HG02943 (cell line): ENCODE measurements around the gene LIN7C.
"Not testable (repeated sequence)": the region's sequence is repeated elsewhere in the genome, so short reads cannot be mapped to it uniquely, and the experiment has no call there.

Source experiments
- ATAC-seq: cut with Tn5 transposase; IDR thresholded peaks from one replicate; pipeline ENCODE4 v1.9.1; 2021; ENCODE audit warnings: mild to moderate bottlenecking, low read depth, moderate library complexity; ENCODE audit not compliant: unreplicated experiment

Gene LIN7C, protein sequence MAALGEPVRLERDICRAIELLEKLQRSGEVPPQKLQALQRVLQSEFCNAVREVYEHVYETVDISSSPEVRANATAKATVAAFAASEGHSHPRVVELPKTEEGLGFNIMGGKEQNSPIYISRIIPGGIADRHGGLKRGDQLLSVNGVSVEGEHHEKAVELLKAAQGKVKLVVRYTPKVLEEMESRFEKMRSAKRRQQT

GRCh38 chr11:27506200-27507182 is at the start of gene LIN7C:
Gene LIN7C (minus strand): TSS chr11:27506769. CDS start chr11:27506752, 17 bp downstream.
- ATAC-seq = peak; percentile 94

DNA sequence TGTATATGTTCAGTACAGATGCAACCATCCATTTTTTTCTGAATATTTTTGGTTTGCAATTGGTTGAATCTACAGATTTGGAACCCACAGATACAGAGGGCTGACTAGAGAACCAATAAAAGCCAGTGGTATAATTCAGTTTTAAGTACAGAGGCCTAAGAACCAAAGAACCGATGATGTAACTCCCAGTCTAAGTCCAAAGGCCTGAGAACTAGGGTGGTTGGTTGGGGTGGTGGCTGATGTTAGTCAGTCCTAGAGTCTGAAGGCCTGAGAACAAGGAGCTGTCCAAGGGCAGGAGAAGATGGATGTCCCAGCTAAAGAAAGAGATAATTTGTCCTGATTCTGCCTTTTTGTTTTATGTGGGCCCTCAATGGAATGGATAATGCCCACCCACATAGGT is 48.7 kb upstream of the LIN7C start:
- no peak for ATAC-seq

DNA sequence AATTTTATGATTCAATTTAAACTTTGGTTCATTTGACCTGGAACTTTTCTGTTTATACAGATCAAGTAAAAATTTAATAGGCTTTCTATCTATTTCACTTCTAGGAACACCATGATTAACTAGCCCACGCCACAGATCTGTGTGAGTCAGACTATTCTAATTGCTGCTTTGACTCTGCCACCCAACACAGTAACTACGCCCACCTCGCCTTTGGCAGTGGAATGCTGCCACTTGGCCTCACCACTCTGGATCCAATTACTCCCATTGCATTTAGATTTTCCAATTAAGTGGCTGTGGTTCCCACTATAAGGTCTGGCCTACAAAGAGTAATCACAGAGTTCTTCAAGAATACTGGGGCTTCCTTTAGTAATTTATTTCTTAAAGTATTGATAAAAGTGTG is 46.6 kb upstream of the LIN7C start:
- no peak for ATAC-seq

GRCh38 chr11:27552341-27552740 is 45.8 kb upstream of the LIN7C start:
- no peak for ATAC-seq

DNA sequence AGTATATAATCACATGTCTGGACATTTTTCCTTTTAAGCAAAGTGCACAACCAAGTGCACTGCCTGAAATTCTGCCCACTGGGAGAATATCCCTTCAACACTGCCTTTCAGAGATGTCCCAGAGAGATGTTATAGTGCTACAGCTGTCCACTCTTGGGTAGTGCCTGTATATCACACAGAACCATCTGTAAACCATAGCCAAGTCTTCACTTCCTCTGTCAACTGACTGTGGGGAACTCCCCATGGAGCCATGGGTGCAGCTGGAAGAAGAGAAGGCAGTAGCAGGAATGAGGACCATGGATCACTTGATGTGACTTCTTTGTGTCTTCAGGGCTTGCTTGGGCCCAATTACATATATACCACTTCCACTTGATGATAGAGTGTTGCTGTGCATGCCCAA is 44.6 kb upstream of the LIN7C start:
- ATAC-seq = no peak

DNA sequence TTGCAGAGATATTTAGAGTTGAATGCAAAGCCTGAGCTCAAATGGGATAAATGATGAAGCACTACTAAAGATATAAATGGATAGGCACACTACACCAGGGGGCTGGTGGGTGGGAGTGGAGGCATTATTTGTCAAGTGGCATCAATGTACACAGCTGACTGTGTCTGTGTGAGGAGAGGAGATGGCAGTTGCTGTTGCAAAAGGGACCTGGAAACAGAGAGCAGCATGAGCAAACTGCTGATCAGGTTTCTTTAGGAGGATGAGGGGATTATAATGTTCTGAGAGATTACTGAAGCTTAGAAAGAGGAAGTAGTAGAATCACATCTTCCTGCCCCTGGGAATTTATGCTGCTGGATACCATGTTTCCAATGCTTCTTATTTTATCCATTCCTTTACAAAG is 39.4 kb upstream of the LIN7C start:
- no peak for ATAC-seq

DNA sequence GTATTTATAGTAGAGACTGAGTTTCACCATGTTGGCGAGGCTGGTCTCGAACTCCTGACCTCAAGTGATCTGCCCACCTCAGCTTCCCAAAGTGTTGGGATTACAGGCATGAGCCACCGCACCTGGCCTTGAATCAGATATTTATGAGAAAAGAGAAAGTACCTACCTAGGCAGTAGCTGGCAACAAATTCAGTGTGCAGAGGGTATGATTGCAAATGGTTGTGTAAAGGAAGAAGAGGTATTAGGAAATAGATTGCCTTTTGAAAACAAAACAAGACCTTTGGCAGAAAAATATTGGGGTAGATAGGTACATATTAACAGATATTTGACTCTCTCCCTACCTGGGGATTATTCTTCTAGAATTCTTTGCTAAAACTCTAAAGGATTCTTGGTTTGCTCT is 38.5 kb upstream of the LIN7C start:
- ATAC-seq = no peak

GRCh38 chr11:27541790-27542189 is 35.2 kb upstream of the LIN7C start:
- no peak for ATAC-seq

- no peak for ATAC-seq
Measured at GRCh38 chr11:27540051-27540450, 33.5 kb upstream of the LIN7C start.

GRCh38 chr11:27535103-27535502 is 28.5 kb upstream of the LIN7C start:
- no peak for ATAC-seq

DNA sequence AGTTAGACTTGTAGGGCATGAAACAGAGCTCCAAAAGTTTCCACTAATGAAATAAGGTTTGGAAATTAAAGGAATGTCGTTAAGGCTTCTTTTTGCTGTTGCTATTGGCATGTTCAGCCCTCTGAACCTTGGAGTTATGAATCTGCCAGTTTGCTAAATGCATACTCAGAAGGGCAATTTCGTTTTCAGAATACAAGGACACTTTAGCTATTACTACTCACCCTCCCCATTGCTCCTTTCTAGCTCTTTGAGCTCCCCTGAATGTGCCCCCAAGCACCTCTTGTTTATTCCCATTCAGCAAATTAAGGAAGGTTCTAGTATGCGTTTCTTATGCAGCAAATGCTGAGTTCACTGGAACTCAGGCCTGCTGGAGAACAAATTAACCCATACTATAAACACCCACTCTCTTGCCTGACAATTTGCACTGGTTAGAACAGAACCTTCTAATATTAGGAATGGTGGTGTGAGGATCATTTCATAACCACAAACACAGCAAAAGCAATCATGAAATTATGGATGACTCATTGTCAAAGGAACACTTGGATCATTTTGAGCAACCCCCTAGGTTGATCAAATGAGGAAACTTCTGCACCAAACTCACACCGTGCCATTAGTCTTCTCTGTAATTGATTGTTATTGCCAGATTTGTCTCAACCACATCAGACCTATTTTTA is 26.2 kb upstream of the LIN7C start:
- ATAC-seq = no peak

DNA sequence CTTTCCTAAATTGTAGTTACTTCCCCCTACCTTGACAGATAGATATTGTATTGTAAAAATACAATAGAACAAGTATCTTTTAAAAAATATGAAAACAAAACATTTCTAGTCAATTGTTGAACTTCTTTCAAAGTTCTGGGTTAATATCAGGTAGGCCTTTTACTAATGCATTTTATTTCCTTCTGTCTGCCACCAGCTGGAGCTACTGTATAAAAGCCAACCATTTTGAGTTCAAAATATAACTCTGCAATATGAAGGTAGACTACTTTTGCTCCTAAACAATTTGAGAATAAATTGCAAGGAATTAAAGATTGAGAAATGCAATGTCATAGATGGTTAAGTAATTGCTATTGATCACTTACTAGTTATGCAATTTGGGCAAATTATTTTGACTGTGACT is 22.1 kb upstream of the LIN7C start:
- ATAC-seq = no peak

DNA sequence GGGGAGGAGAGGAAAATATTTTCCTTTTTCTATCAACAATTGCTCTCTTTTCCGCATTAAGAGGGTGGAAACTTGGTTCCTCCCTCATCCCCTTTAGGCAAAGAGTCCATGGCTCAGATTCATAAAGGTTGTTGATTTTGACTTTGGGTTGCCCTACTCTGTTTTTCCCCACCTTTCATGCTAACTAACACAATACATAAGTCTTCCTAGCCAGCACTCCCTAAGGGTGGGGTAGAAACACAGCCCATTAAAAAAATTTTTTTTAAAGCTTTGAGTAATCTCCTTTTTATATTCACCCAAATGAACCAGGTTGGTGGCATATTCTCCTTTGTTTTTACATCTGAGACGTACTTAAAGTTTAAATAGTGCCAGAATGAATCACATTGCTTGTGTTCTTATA is 20.0 kb upstream of the LIN7C start:
- no peak for ATAC-seq

DNA sequence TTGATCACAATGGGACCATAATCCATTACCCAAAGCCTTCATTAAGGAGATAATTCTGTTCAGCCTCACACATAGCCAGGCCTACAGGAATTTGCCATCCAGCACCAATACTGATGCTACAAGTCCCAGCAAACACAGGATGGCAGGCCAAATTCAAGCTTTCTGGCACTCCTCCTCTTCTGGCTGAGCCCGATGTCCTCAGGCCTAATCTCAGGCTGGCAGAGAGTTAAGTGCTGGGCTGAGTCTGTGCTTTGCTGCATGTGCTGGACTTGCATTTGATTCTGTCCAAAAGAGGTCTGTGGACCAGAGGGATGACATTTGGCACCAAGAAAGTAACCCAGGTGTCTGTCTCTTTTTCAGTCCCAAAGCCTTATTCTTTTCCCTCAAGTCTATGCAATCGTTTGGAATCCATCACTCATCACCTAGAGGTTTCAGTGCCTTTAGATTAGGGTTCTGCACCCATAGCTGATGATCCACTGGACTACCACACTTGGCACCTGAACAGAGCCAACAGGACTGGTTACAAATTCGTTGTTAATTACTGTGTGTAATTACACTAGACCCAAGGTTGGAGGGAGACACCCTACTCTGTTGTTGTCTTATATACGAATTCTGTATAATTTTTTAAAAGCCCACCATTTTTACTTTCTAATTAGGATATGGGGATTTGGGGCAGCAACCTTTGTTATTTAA is 19.4 kb upstream of the LIN7C start:
- ATAC-seq = no peak

DNA sequence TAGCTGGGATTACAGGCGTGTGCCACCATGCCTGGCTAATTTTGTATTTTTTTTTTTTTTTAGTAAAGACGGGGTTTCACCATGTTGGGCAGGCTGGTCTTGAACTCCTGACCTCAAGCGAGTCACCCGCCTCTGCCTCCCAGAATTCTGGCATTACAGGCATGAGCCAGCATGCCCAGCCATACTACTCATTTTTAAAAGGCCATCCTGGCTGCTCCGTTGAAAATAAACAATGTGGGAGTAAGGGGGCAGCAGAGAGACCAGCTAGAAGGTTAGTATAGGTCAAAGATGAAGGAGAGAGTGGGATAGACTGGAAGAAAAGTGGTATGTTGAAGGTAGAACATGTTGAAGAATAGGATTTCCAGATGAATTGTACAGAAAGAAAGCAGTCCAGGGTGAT is 17.6 kb upstream of the LIN7C start:
- no peak for ATAC-seq

- ATAC-seq = no peak
Measured at GRCh38 chr11:27520226-27520625, 13.7 kb upstream of the LIN7C start.

GRCh38 chr11:27518518-27518917 is 11.9 kb upstream of the LIN7C start:
- no peak for ATAC-seq

DNA sequence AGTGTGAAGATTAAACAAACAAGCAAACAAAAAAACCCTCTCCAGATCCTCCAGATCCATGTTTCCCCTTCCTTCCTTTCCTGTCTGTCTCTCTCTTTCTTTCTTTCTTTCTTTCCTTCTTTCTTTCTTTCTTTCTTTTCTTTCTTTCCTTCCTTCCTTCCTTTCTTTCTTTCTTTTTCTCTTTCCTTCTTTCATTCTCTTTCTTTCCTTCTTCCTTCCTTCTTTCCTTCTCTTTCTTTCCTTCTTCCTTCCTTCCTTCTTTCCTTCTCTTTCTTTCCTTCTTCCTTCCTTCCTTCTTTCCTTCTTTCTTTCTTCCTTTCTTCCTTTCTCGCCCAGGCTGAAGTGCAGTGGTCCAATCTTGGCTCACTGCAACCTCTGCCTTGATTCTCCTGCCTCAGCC is 10.9 kb upstream of the LIN7C start:
- ATAC-seq = not testable (repeated sequence)

GRCh38 chr11:27514558-27514957 is 8.0 kb upstream of the LIN7C start:
- ATAC-seq = no peak

GRCh38 chr11:27514076-27514475 is 7.5 kb upstream of the LIN7C start:
- ATAC-seq = no peak

- no peak for ATAC-seq
Measured at GRCh38 chr11:27513389-27513788, 6.8 kb upstream of the LIN7C start.
